ENCODE measurements around the gene ABHD17A. TPM values are rescaled to one million over a fixed set of nuclear protein-coding genes. Genes with fewer than 3 reads are reported as not detected.

The ABHD17A gene
- total and polyA plus RNA-seq, 9 of the 15 experiments (the other 6 are each of a cell fraction or from before 2014, with no cell fraction given): 0.04 to 135 (median 21.8) TPM; not detected in 1

- TF ChIP-seq FOXO4 (CRISPR knock-in tag; IDR thresholded peaks at IDR 0.05) (no peak), ZKSCAN1 (IDR thresholded peaks at IDR 0.05; ENCODE audit: low read depth, low read length) (0 out of 2 replicates have a peak, but pooled peaks have one; percentile 22), CREB1 (IDR thresholded peaks at IDR 0.05) (no peak), CREB1 (CRISPR knock-in tag; IDR thresholded peaks at IDR 0.05) (peak; percentile 58; the same call in 1 of the 2 replicates), SMARCA4 (IDR thresholded peaks at IDR 0.05) (0 out of 2 replicates have a peak, but pooled peaks have one; percentile 23), POLR2G (IDR thresholded peaks at IDR 0.05; ENCODE audit: low read depth, low read length) (peak; percentile 65), ZNF217 (CRISPR knock-in tag; IDR thresholded peaks at IDR 0.05) (no peak), ADNP (tag; IDR thresholded peaks at IDR 0.05) (no peak), HNRNPUL1 (IDR thresholded peaks at IDR 0.05; ENCODE audit: low read length) (no peak), ZNF398 (CRISPR knock-in tag; IDR thresholded peaks at IDR 0.05) (no peak), PML (IDR thresholded peaks at IDR 0.05; ENCODE audit: low read length) (no peak), RAD51 (IDR thresholded peaks at IDR 0.05; ENCODE audit: borderline replicate concordance, low read depth) (no peak), TCF7 (IDR thresholded peaks at IDR 0.05; ENCODE audit: borderline replicate concordance) (no peak), CHD7 (IDR thresholded peaks at IDR 0.05; ENCODE audit: low read depth, low read length) (no peak), RFX1 (IDR thresholded peaks at IDR 0.05) (no peak)
Measured at GRCh38 chr19:1837625-1838105, 47.6 kb downstream of the ABHD17A start (continued).

Data from K562 (cell line).